ENCODE measurements around the gene BBS7. TPM values are rescaled to one million over a fixed set of nuclear protein-coding genes. Genes with fewer than 3 reads are reported as not detected.

Gene BBS7
- total RNA-seq, 1 experiment from 2014 or later = 26.2 TPM

- no peaks in the 10 kb centered on the region for H3K9me3 ChIP-seq (ENCODE audit: control insufficient read depth, low read depth, low read length)
- H3K18ac ChIP-seq (ENCODE audit: insufficient read length, low read depth, low read length) = peak overlapping the region; percentile 7
- peaks cover 4% of the 10 kb centered on the region for H3K23me2 ChIP-seq (ENCODE audit: insufficient read length, low read depth, low read length, poor library complexity, severe bottlenecking)
- Mint-ChIP-seq H3K4me3 (peak overlapping the region in 1 of 2 experiments; percentile 7; a peak in 2 of 5 replicates), H3K9me3 (no peaks in the 10 kb centered on the region), H3K36me3 (ENCODE audit: insufficient read depth in 1 of 3, low read depth in 3 of 3) (no peaks in the 10 kb centered on the region), H3K4me1 (peaks cover 37 to 40% of the 10 kb centered on the region in 2 experiments), H3K27ac (peak overlapping the region; percentile 69 to 97 (median 95); a peak in 6 of 7 replicates), H3K27me3 (ENCODE audit: low read depth) (no peaks in the 10 kb centered on the region)
- H2BK120ac ChIP-seq (ENCODE audit: low read depth, low read length, poor library complexity, severe bottlenecking) = peak overlapping the region; percentile 94
- H4K8ac ChIP-seq (replicated peaks; ENCODE audit: insufficient read length, low read depth, low read length) = no peak overlapping the region
- peaks cover 2% of the 10 kb centered on the region for H3K4me1 ChIP-seq (ENCODE audit: insufficient read depth, low read length)
- no peak overlapping the region for H2BK12ac ChIP-seq (ENCODE audit: insufficient read length, low read depth, low read length)
- H4K5ac ChIP-seq (ENCODE audit: insufficient read length, low read depth, low read length) = no peak overlapping the region
- H3K23ac ChIP-seq (ENCODE audit: insufficient read length, low read depth, low read length) = no peak overlapping the region
- H2BK20ac ChIP-seq (ENCODE audit: low read depth, low read length, poor library complexity, severe bottlenecking) = peak overlapping the region; percentile 97
- peak overlapping the region; percentile 88 for H3T11ph ChIP-seq (ENCODE audit: low read length)
- H2AK5ac ChIP-seq (ENCODE audit: insufficient read length, low read length) = no peak overlapping the region
- H3K27me3 ChIP-seq (ENCODE audit: insufficient read depth, low read length) = no peaks in the 10 kb centered on the region
- no peak overlapping the region for H2BK15ac ChIP-seq (ENCODE audit: low read depth, low read length)
- H3K4ac ChIP-seq (ENCODE audit: low read depth, low read length) = peak overlapping the region; percentile 57; the same call in 1 of the 2 replicates
- H3K79me2 ChIP-seq (ENCODE audit: insufficient read depth, low read length) = no peaks in the 10 kb centered on the region
- no peak overlapping the region; the same call in 1 of the 2 replicates for H3K14ac ChIP-seq (ENCODE audit: insufficient read depth, low read length)
- H2BK5ac ChIP-seq (ENCODE audit: insufficient read length, low read length) = no peak overlapping the region
- DNase-seq = no peak
- H3K56ac ChIP-seq (ENCODE audit: insufficient read length, low read depth, low read length) = no peak overlapping the region
- H3K79me1 ChIP-seq (ENCODE audit: insufficient read depth, low read depth, low read length, poor library complexity, severe bottlenecking) = no peaks in the 10 kb centered on the region
- peak overlapping the region; percentile 85 for H3K27ac ChIP-seq (ENCODE audit: insufficient read length, low read depth, low read length)
- no peaks in the 10 kb centered on the region for H4K20me1 ChIP-seq (ENCODE audit: control insufficient read depth, insufficient read depth, insufficient read length)
- H3K9ac ChIP-seq (ENCODE audit: extremely low read depth, insufficient read length, low read length) = no peak overlapping the region
- H4K91ac ChIP-seq (ENCODE audit: insufficient read length, low read depth, low read length) = no peak overlapping the region
- H2AFZ ChIP-seq (ENCODE audit: low read length) = no peak overlapping the region
- H3K4me2 ChIP-seq (ENCODE audit: insufficient read depth, insufficient read length, low read length) = no peak overlapping the region
- TF ChIP-seq, protein P1, sequence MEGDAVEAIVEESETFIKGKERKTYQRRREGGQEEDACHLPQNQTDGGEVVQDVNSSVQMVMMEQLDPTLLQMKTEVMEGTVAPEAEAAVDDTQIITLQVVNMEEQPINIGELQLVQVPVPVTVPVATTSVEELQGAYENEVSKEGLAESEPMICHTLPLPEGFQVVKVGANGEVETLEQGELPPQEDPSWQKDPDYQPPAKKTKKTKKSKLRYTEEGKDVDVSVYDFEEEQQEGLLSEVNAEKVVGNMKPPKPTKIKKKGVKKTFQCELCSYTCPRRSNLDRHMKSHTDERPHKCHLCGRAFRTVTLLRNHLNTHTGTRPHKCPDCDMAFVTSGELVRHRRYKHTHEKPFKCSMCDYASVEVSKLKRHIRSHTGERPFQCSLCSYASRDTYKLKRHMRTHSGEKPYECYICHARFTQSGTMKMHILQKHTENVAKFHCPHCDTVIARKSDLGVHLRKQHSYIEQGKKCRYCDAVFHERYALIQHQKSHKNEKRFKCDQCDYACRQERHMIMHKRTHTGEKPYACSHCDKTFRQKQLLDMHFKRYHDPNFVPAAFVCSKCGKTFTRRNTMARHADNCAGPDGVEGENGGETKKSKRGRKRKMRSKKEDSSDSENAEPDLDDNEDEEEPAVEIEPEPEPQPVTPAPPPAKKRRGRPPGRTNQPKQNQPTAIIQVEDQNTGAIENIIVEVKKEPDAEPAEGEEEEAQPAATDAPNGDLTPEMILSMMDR (conservative IDR thresholded peaks at IDR 0.05) = no peak
Observed at GRCh38 chr4:121796283-121796682, 74.0 kb downstream of the BBS7 start.
